Measurements from ENCODE around the gene RAC2. TPM values are rescaled to one million over a fixed set of nuclear protein-coding genes. Genes with fewer than 3 reads are reported as not detected.

The RAC2 gene
- total RNA-seq, 4 donors from 2014 or later, result 10.0 to 124 (median 20.6) TPM

- Histone ChIP-seq H3K36me3 (no peaks in the 10 kb centered on the region), H3K4me3 (no peak overlapping the region), H3K9me3 (peaks cover 0 to 11% (median 5%) of the 10 kb centered on the region in 4 donors), H3K4me1 (peaks cover 0 to 11% (median 2%) of the 10 kb centered on the region in 4 donors), H3K27me3 (peaks cover 0 to 4% of the 10 kb centered on the region in 2 donors), H3K27ac (no peak overlapping the region)
- peak in 1 of 3 donors; percentile 35 for DNase-seq
- TF ChIP-seq POLR2A (IDR thresholded peaks at IDR 0.05) (no peak), CTCF (IDR thresholded peaks at IDR 0.05) (no peak)
These were observed 20.2 kb upstream of the RAC2 start for GRCh38 chr22:37263966-37264887.

GRCh38 chr22:37262346-37262745 is 18.3 kb upstream of the RAC2 start:
- peaks cover 0 to 8% (median 2%) of the 10 kb centered on the region in 4 donors for H3K4me1 ChIP-seq
- H3K9me3 ChIP-seq, result peaks cover 0 to 11% (median 5%) of the 10 kb centered on the region in 4 donors
- peaks cover 0 to 4% of the 10 kb centered on the region in 2 donors for H3K27me3 ChIP-seq
- H3K27ac ChIP-seq, result no peak overlapping the region
- TF ChIP-seq POLR2A (IDR thresholded peaks at IDR 0.05) (no peak), CTCF (IDR thresholded peaks at IDR 0.05) (no peak)
- no peak overlapping the region for H3K4me3 ChIP-seq
- no peaks in the 10 kb centered on the region for H3K36me3 ChIP-seq
- DNase-seq, result peak in 1 of 3 donors; percentile 21

GRCh38 chr22:37260901-37261336 is 16.9 kb upstream of the RAC2 start:
- H3K27ac ChIP-seq, result no peak overlapping the region
- no peaks in the 10 kb centered on the region for H3K36me3 ChIP-seq
- H3K9me3 ChIP-seq, result peaks cover 0 to 11% (median 5%) of the 10 kb centered on the region in 4 donors
- H3K4me3 ChIP-seq, result no peak overlapping the region
- H3K27me3 ChIP-seq, result peaks cover 0 to 4% of the 10 kb centered on the region in 2 donors
- TF ChIP-seq POLR2A (IDR thresholded peaks at IDR 0.05) (no peak), CTCF (IDR thresholded peaks at IDR 0.05) (peak; percentile 78 to 95 (median 86))
- H3K4me1 ChIP-seq, result peaks cover 0 to 10% (median 0%) of the 10 kb centered on the region in 4 donors
- peak; percentile 59 to 84 (median 75) for DNase-seq

GRCh38 chr22:37260155-37260795 is 16.2 kb upstream of the RAC2 start:
- peaks cover 0 to 10% (median 0%) of the 10 kb centered on the region in 4 donors for H3K4me1 ChIP-seq
- DNase-seq, result peak in 1 of 3 donors; percentile 22
- no peak overlapping the region for H3K27ac ChIP-seq
- no peak overlapping the region for H3K4me3 ChIP-seq
- no peaks in the 10 kb centered on the region for H3K36me3 ChIP-seq
- H3K27me3 ChIP-seq, result peaks cover 0 to 4% of the 10 kb centered on the region in 2 donors
- TF ChIP-seq CTCF (IDR thresholded peaks at IDR 0.05), result no peak
- H3K9me3 ChIP-seq, result peaks cover 0 to 11% (median 5%) of the 10 kb centered on the region in 4 donors

GRCh38 chr22:37259540-37260029 is 15.5 kb upstream of the RAC2 start:
- Histone ChIP-seq H3K4me3 (no peak overlapping the region), H3K9me3 (peaks cover 0 to 9% (median 3%) of the 10 kb centered on the region in 4 donors), H3K4me1 (peaks cover 0 to 10% (median 0%) of the 10 kb centered on the region in 4 donors), H3K27me3 (peaks cover 0 to 4% of the 10 kb centered on the region in 2 donors), H3K36me3 (no peaks in the 10 kb centered on the region), H3K27ac (no peak overlapping the region)
- peak in 2 of 3 donors; percentile 42 to 61 for DNase-seq
- TF ChIP-seq POLR2A (IDR thresholded peaks at IDR 0.05) (no peak), CTCF (IDR thresholded peaks at IDR 0.05) (peak in 5 of 6 experiments; percentile 15 to 29 (median 27))

Measured in Peyer's patch (tissue), 4 donors.